Head of caudate nucleus (tissue), 42 donors: ENCODE measurements around the gene ANO4.
"Not testable (repeated sequence)": the region's sequence is repeated elsewhere in the genome, so short reads cannot be mapped to it uniquely, and the experiment has no call there.

Experiments
- DNase-seq, 42 donors: peaks; one replicate each; pipeline versions ENCODE4 v3.0.0 to v3.0.0-alpha.2; 2020 to 2021; ENCODE audit warnings: mixed read lengths in 7 of 42
- intact Hi-C: fragments of 100-400 bp; cut with DNase I; formaldehyde crosslinking; loops from one replicate; pipeline ENCODE4 v1.15.0; 2022

ANO4 gene

GRCh38 chr12:101107032-101107763 is 312.6 kb downstream of the ANO4 start:
- no peak for DNase-seq
- intact Hi-C loops = no loop called here

DNA sequence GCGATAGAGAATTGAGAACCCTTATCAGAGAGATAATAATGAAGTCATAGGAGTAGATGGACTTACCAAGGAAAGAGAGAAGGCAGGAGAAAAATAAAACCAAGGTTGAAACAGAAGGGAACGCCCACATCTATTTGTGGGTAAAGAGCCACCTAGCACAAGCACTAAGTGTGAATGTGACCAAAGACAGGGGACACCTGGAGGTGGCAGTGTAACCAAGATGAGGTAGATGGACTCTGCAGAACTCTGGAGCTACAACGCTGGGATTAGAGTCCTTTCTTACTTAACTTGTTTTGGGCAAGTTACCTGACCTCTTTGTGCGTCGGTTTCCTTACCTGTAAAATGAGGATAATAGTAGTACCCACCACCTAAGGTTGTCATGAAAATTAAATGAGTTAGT is 313.6 kb downstream of the ANO4 start:
- no peak for DNase-seq
- intact Hi-C loops = no loop called here

DNA sequence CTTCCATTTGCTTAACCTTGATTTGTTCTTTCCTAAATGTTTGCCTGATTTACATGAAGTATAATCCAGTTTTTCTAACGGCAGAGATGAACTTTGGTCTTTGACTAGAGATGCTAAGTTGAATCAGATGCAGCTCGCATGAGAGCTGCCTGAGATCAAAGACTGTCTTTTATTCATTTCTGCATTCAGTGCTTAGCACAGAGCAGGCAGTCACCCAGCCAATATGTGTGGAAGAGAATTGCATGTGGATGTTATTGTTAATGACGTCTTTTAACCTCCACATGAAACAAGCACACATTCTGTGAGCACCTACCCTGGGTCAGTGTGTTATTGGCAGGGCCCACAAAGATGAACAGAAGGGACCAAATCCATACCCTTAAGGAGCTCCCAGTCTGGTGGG is 316.3 kb downstream of the ANO4 start:
- peak in 12 of 42 donors; percentile 5 to 48 (median 12) for DNase-seq
- intact Hi-C loops = no loop called here

GRCh38 chr12:101111441-101111840 is 316.9 kb downstream of the ANO4 start:
- intact Hi-C loops = no loop called here
- no peak for DNase-seq

DNA sequence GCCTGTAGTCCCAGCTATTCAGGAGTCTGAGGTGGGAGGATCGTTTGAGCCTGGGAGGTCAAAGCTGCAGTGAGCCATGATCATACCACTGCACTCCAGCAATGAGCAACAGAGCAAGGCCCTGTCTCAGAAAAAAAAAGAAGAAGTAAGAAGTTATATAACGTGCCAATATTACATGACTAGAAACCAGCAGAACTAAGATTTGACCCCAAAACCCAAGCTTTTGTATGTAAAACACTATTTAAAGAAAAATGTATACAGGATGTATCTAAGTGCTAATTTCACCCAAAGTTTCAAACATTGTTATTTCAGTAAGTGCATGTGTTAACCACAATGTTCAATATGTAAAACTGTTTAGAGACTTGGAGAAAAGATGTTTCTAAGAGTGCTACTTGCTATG is 320.8 kb downstream of the ANO4 start:
- DNase-seq = no peak
- intact Hi-C loops = no loop called here

- intact Hi-C loops = no loop called here
- DNase-seq = no peak
Measured at GRCh38 chr12:101116911-101117310, 322.3 kb downstream of the ANO4 start.

DNA sequence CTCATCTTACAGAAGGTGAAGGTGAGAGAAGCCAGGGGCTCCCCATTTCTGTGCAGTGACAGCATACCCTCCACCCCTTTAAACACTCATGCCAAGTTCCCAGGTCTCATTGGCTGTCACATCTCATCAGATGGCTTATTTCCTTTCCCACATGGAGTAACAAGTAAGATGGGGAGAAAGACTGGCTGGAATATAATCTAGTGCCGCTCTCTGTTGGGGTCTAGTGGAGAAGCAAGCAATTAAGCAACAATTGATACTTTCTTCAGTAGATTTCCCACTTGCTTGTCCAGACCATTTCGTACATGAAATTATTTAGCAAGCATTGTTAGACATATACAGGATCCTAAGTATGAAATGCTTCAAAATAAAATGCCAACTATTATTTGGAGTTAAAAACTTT is 323.3 kb downstream of the ANO4 start:
- intact Hi-C loops = no loop called here

DNA sequence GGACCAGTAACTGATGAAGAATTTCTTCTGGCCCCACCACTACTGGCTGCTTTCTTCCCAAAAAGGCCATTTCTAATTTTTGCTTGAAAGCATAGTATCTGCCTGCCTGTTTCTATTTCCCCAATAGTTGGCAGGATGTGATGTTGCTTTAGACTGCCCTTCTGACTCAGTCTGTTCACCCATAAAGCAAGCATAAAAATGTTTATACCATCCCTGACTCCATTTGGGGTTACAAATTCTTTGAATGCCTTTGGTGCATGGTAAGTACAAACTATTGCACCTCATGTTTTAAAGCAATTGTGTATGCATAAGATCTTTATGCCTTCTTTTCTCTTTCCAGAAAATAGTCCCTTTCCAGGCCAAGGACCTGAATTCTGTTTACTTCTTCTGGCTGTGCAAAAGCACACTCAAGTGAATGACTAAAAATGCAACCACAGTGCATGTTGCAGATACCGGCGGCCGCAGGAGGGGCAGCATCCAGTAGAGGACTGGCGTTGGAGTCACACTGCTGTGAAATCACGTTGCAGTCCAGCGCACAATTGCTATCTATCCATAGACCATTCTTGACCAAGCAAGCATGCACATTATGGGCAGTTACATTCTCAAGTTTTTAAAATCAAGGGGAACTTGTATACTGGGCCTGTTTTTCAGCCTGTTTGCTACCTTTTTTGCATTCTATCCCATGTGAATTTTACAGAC is 333.1 kb downstream of the ANO4 start:
- intact Hi-C loops = no loop called here
- DNase-seq = no peak

More for the DNA sequence above, 323.3 kb downstream of the ANO4 start:
- DNase-seq = peak in 3 of 42 donors; percentile 5 to 35 (median 18)

DNA sequence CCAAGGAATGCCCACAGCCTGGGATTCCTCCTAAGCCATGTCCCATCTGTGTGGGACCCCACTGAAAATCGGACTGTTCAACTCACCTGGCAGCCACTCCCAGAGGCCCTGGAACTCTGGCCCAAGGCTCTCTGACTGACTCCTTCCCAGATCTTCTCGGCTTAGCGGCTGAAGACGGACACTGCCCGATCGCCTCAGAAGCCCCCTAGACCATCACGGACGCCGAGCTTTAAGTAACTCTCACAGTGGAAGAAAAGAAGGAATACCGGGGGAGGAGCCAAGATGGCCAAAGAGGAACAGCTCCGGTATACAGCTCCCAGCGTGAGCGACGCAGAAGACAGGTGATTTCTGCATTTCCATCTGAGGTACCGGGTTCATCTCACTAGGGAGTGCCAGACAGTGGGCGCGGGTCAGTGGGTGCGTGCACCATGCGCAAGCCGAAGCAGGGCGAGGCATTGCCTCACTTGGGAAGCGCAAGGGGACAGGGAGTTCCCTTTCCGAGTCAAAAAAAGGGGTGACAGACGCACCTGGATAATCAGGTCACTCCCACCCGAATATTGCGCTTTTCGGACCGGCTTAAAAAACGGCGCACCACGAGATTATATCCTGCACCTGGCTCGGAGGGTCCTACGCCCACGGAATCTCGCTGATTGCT is 351.3 kb downstream of the ANO4 start:
- DNase-seq, intact Hi-C loops: not testable (repeated sequence)

GRCh38 chr12:101165319-101165718 is 370.7 kb downstream of the ANO4 start:
- DNase-seq = no peak
- intact Hi-C loops = no loop called here

DNA sequence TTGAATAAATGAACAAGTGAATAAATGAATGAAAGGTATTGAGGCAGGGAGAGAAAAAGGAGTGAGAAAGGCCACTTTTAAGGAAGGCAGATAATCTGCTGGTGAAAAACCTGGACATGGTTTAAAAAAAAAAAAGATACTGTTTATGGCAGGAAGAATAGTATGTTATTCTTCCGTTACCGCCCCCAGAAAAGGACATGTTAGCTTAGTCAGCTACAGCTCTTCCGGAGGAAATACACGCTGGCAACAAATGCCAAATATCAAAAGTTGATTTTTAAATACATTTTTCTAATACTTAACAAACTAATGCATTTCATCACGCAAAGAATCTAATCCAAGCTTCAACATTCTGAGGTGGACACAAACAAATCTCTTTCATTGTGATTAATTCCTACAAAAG is 372.3 kb downstream of the ANO4 start:
- DNase-seq = no peak
- intact Hi-C loops = no loop called here

DNA sequence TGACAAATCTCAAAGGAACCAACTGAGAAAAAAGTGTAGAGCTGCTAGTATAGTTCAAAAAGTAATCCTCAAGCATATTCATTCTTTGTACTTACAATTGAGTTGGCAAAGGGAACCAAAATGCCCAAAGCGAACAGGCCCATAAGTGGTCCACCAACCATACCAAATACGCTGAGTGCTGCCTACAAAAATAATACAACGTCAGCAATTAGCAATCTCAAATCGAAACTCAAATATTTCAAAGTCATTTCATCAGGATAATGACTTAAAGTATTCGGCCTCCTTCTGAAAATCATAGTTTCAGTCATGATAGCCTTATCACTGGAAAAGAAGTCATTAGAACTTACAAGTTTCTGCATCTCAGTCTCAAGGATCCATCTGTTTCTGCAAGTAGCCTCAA is 373.4 kb downstream of the ANO4 start:
- intact Hi-C loops = no loop called here
- no peak for DNase-seq

- intact Hi-C loops = no loop called here
- DNase-seq = peak in 4 of 42 donors; percentile 8 to 25 (median 16)
Measured at GRCh38 chr12:101172316-101172715, 377.7 kb downstream of the ANO4 start.

- DNase-seq = no peak
- intact Hi-C loops = no loop called here
Measured at GRCh38 chr12:101173197-101173749, 378.7 kb downstream of the ANO4 start.

GRCh38 chr12:101174541-101174940 is 380.0 kb downstream of the ANO4 start:
- no peak for DNase-seq
- intact Hi-C loops = no loop called here
